CD14-positive monocyte (primary cell): Measurements from ENCODE around the gene ARID3C. TPM values are rescaled to one million over a fixed set of nuclear protein-coding genes. Genes with fewer than 3 reads are reported as not detected.

Experiments
- DNase-seq, 3 donors: peaks; one replicate each; pipeline ENCODE4 v3.0.0-alpha.2; 2011 to 2022
- H2AFZ ChIP-seq: 2 replicates; pipeline ENCODE4 v1.6.0; 2012; ENCODE audit warnings: mild to moderate bottlenecking, low read depth, low read length, inconsistent platforms; ENCODE audit not compliant: insufficient read depth, poor library complexity, severe bottlenecking
- H3K27ac ChIP-seq, 2 donors: 1 replicate in 1 of 2; 2 replicates in 1 of 2; pipeline ENCODE4 v1.5.1; 2012 to 2013; ENCODE audit warnings: low read length in 2 of 2, control low read depth in 1 of 2, inconsistent platforms in 1 of 2, low read depth in 1 of 2, mild to moderate bottlenecking in 1 of 2
- H3K27me3 ChIP-seq, 2 donors: one replicate each; pipeline versions ENCODE4 v1.6.0 to v1.6.1; 2011 to 2013; ENCODE audit warnings: low read length in 2 of 2; ENCODE audit not compliant: control insufficient read depth in 2 of 2, insufficient read depth in 2 of 2
- H3K36me3 ChIP-seq, 2 donors: replicated peaks in 1 of 2; 1 replicate in 1 of 2; 2 replicates in 1 of 2; pipeline versions ENCODE4 v1.5.1 to v1.6.1; 2012 to 2013; ENCODE audit warnings: low read length in 2 of 2, control low read depth in 1 of 2, inconsistent platforms in 1 of 2, mild to moderate bottlenecking in 1 of 2; ENCODE audit not compliant: insufficient read depth in 2 of 2, control insufficient read depth in 1 of 2
- H3K4me1 ChIP-seq, 2 donors: 1 replicate in 1 of 2; 2 replicates in 1 of 2; pipeline versions ENCODE4 v1.5.1 to v1.6.1; 2012 to 2013; ENCODE audit warnings: low read length in 2 of 2, control low read depth in 1 of 2, inconsistent platforms in 1 of 2, mild to moderate bottlenecking in 1 of 2, moderate library complexity in 1 of 2; ENCODE audit not compliant: insufficient read depth in 2 of 2, control insufficient read depth in 1 of 2
- H3K4me2 ChIP-seq: replicated peaks from 2 replicates; pipeline ENCODE3; 2012; ENCODE audit warnings: low read length, moderate library complexity, mild to moderate bottlenecking; ENCODE audit not compliant: poor library complexity, severe bottlenecking; ENCODE audit errors: extremely low read depth
- H3K4me3 ChIP-seq, 3 experiments: fragments of 200-600 bp in 1 of 3; sonication (generic) in 1 of 3; replicated peaks in 1 of 3; 1 replicate in 2 of 3; 2 replicates in 1 of 3; pipeline ENCODE4 v1.5.1; 2011 to 2013; ENCODE audit warnings: low read length in 3 of 3, mild to moderate bottlenecking in 3 of 3, control low read depth in 2 of 3, low read depth in 2 of 3, inconsistent platforms in 1 of 3, moderate library complexity in 1 of 3
- H3K79me2 ChIP-seq: 2 replicates; pipeline ENCODE4 v1.6.0; 2012; ENCODE audit warnings: mild to moderate bottlenecking, control low read depth, inconsistent platforms, low read length, moderate library complexity; ENCODE audit not compliant: insufficient read depth
- H3K9ac ChIP-seq: 2 replicates; pipeline ENCODE4 v1.6.0; 2017; ENCODE audit warnings: low read length, mild to moderate bottlenecking; ENCODE audit not compliant: insufficient read depth, poor library complexity, severe bottlenecking
- H3K9me3 ChIP-seq, 2 donors: replicated peaks in 1 of 2; 1 replicate in 1 of 2; 2 replicates in 1 of 2; pipeline versions ENCODE4 v1.5.1 to v1.6.1; 2012 to 2013; ENCODE audit warnings: low read length in 2 of 2, control low read depth in 1 of 2; ENCODE audit not compliant: control insufficient read depth in 1 of 2, insufficient read depth in 1 of 2
- H4K20me1 ChIP-seq: 2 replicates; pipeline ENCODE4 v1.6.0; 2012; ENCODE audit warnings: mild to moderate bottlenecking, low read length, control low read depth, moderate library complexity; ENCODE audit not compliant: insufficient read depth
- H3K27ac Mint-ChIP-seq, 7 donors: one replicate each; pipeline ENCODE4 v1.8.0; 2020; ENCODE audit warnings: mild to moderate bottlenecking in 7 of 7, mixed read lengths in 7 of 7, moderate library complexity in 6 of 7, inconsistent platforms in 2 of 7
- H3K27me3 Mint-ChIP-seq, 3 donors: one replicate each; pipeline ENCODE4 v1.8.0; 2021 to 2022; ENCODE audit warnings: low read depth in 3 of 3, mild to moderate bottlenecking in 3 of 3, mixed read lengths in 3 of 3, moderate library complexity in 3 of 3, inconsistent platforms in 1 of 3
- H3K36me3 Mint-ChIP-seq, 2 donors: one replicate each; pipeline ENCODE4 v1.8.0; 2020; ENCODE audit warnings: mixed read lengths in 2 of 2, inconsistent platforms in 1 of 2, mild to moderate bottlenecking in 1 of 2
- H3K4me1 Mint-ChIP-seq: one replicate; pipeline ENCODE4 v1.8.0; 2020; ENCODE audit warnings: mild to moderate bottlenecking, mixed read lengths
- H3K4me3 Mint-ChIP-seq, 2 donors: one replicate each; pipeline ENCODE4 v1.8.0; 2020; ENCODE audit warnings: mild to moderate bottlenecking in 2 of 2, mixed read lengths in 2 of 2, moderate library complexity in 1 of 2
- H3K9me3 Mint-ChIP-seq, 7 donors: one replicate each; pipeline ENCODE4 v1.8.0; 2020 to 2022; ENCODE audit warnings: mixed read lengths in 7 of 7, mild to moderate bottlenecking in 6 of 7, moderate library complexity in 6 of 7, inconsistent platforms in 2 of 7
- CTCF ChIP-seq: fragments of 200-600 bp; IDR thresholded peaks from one replicate; pipeline ENCODE4 v1.8.0; 2022; ENCODE audit warnings: antibody characterized with exemption, mild to moderate bottlenecking
- WGBS: methylation state at CpG from one replicate; pipeline ENCODE4 v1.1.5; 2013; ENCODE audit warnings: missing lambda C conversion rate; ENCODE audit not compliant: insufficient coverage; 5-methylcytosine and 5-hydroxymethylcytosine counted together
- intact Hi-C, 2 donors: fragments of 100-400 bp; cut with micrococcal nuclease; formaldehyde crosslinking; loops; one replicate each; pipeline versions ENCODE4 v1.15.0 to v1.15.1; 2023
- polyA plus RNA-seq, 3 donors: library from polyadenylated mRNA; depleted of rRNA in 1 of 3; unstranded in 2 of 3; stranded (reverse) in 1 of 3; fragments of 300-500 nt in 2 of 3; fragments of >200 nt in 1 of 3; fragmentation: Illumina TruSeq in 2 of 3; gene quantifications; 1 replicate in 2 of 3; 2 replicates in 1 of 3; pipeline ENCODE4 v1.2.3, GENCODE V29; 2012 to 2021

ARID3C gene
- polyA plus RNA-seq, 3 donors = not detected

GRCh38 chr9:34651876-34652601 lies 23.2 kb upstream of the ARID3C start, which contains the start of gene IL11RA:
IL11RA (plus strand) TSS chr9:34652185; CDS start chr9:34655218, 3,033 bp downstream.
- Histone ChIP-seq H3K4me2 (peak within 1 kb of the TSS; percentile 46), H3K9me3 (no peaks in the 10 kb centered on the region), H3K36me3 (peaks cover 18 to 30% of the 10 kb centered on the region in 2 donors), H3K79me2 (peaks cover 2% of the 10 kb centered on the region), H3K4me1 (peaks cover 15 to 20% of the 10 kb centered on the region in 2 donors), H3K27ac (no peak within 1 kb of the TSS), H3K4me3 (peak within 1 kb of the TSS in 1 of 3 experiments; percentile 42), H3K27me3 (no peaks in the 10 kb centered on the region), H3K9ac (no peak within 1 kb of the TSS), H2AFZ (peak within 1 kb of the TSS; percentile 50), H4K20me1 (peaks cover 11% of the 10 kb centered on the region)
- 37% methylated on average over 19 of the region's 24 CpGs for WGBS
- peak within 1 kb of the TSS; percentile 54 to 72 for H3K4me3 Mint-ChIP-seq
- peak within 1 kb of the TSS in 2 of 7 donors; percentile 1 to 26 for H3K27ac Mint-ChIP-seq
- H3K27me3 Mint-ChIP-seq = peaks cover 6 to 14% (median 8%) of the 10 kb centered on the region in 3 donors
- peaks cover 34 to 44% of the 10 kb centered on the region in 2 donors for H3K36me3 Mint-ChIP-seq
- H3K4me1 Mint-ChIP-seq = peaks cover 37% of the 10 kb centered on the region
- TF ChIP-seq CTCF = no peak
- DNase-seq = peak; percentile 32 to 64 (median 41)
- intact Hi-C loops = no loop called here
- H3K9me3 Mint-ChIP-seq = peaks cover 0 to 4% (median 0%) of the 10 kb centered on the region in 7 donors

- Histone ChIP-seq H4K20me1 (peaks cover 14% of the 10 kb centered on the region), H3K9me3 (no peaks in the 10 kb centered on the region), H3K36me3 (peaks cover 18 to 30% of the 10 kb centered on the region in 2 donors), H3K79me2 (peaks cover 4% of the 10 kb centered on the region), H3K27ac (no peak overlapping the region), H3K9ac (no peak overlapping the region), H3K4me2 (no peak overlapping the region), H2AFZ (no peak overlapping the region), H3K4me3 (no peak overlapping the region), H3K4me1 (peaks cover 17 to 25% of the 10 kb centered on the region in 2 donors), H3K27me3 (no peaks in the 10 kb centered on the region)
- 100% methylated on average over 1 of the region's 4 CpGs for WGBS
- TF ChIP-seq CTCF = no peak
- no peak for DNase-seq
- intact Hi-C loops = no loop called here
- peaks cover 34 to 44% of the 10 kb centered on the region in 2 donors for H3K36me3 Mint-ChIP-seq
- H3K27me3 Mint-ChIP-seq = peaks cover 6 to 14% (median 8%) of the 10 kb centered on the region in 3 donors
- no peak overlapping the region for H3K27ac Mint-ChIP-seq
- H3K4me3 Mint-ChIP-seq = no peak overlapping the region
- peaks cover 0 to 4% (median 0%) of the 10 kb centered on the region in 7 donors for H3K9me3 Mint-ChIP-seq
- peaks cover 41% of the 10 kb centered on the region for H3K4me1 Mint-ChIP-seq
Observed at GRCh38 chr9:34651321-34651720, 22.5 kb upstream of the ARID3C start.
